H9 (cell line): ENCODE data around the gene CLRN3. TPM values are rescaled to one million over a fixed set of nuclear protein-coding genes. Genes with fewer than 3 reads are reported as not detected.

Source experiments
- DNase-seq: peaks from one replicate; pipeline ENCODE4 v3.0.0-alpha.2; 2017
- H2AFZ ChIP-seq: one replicate; pipeline ENCODE4 v1.6.1; 2013; ENCODE audit warnings: mild to moderate bottlenecking, low read length, control low read depth, moderate library complexity
- H2AK5ac ChIP-seq: 2 replicates; pipeline ENCODE4 v1.6.1; 2013; ENCODE audit warnings: low read length, control low read depth, mixed read lengths; ENCODE audit not compliant: insufficient read length
- H2BK120ac ChIP-seq: one replicate; pipeline ENCODE4 v1.6.1; 2013; ENCODE audit warnings: low read depth, mild to moderate bottlenecking, low read length, control low read depth, inconsistent platforms; ENCODE audit not compliant: poor library complexity, severe bottlenecking
- H2BK12ac ChIP-seq: 2 replicates; pipeline ENCODE4 v1.6.1; 2013; ENCODE audit warnings: low read length, control low read depth, mixed read lengths, low read depth; ENCODE audit not compliant: insufficient read length
- H2BK15ac ChIP-seq: 2 replicates; pipeline ENCODE4 v1.6.1; 2013; ENCODE audit warnings: low read depth, low read length, control low read depth
- H2BK20ac ChIP-seq: one replicate; pipeline ENCODE4 v1.6.1; 2013; ENCODE audit warnings: low read depth, mild to moderate bottlenecking, low read length, control low read depth, inconsistent platforms; ENCODE audit not compliant: poor library complexity, severe bottlenecking
- H2BK5ac ChIP-seq: 2 replicates; pipeline ENCODE4 v1.6.1; 2013; ENCODE audit warnings: low read length, control low read depth, mixed read lengths; ENCODE audit not compliant: insufficient read length
- H3K14ac ChIP-seq: 2 replicates; pipeline ENCODE4 v1.6.1; 2013; ENCODE audit warnings: low read length, control low read depth; ENCODE audit not compliant: insufficient read depth
- H3K18ac ChIP-seq: 2 replicates; pipeline ENCODE4 v1.6.1; 2013; ENCODE audit warnings: low read depth, mild to moderate bottlenecking, mixed read lengths, low read length, control low read depth; ENCODE audit not compliant: insufficient read length
- H3K23ac ChIP-seq: 2 replicates; pipeline ENCODE4 v1.6.1; 2013; ENCODE audit warnings: low read length, control low read depth, mixed read lengths, low read depth; ENCODE audit not compliant: insufficient read length
- H3K23me2 ChIP-seq: 2 replicates; pipeline ENCODE4 v1.6.1; 2013; ENCODE audit warnings: low read depth, mild to moderate bottlenecking, mixed read lengths, low read length, control low read depth; ENCODE audit not compliant: insufficient read length, poor library complexity, severe bottlenecking
- H3K27ac ChIP-seq: 2 replicates; pipeline ENCODE4 v1.5.1; 2013; ENCODE audit warnings: low read length, control low read depth, mixed read lengths, low read depth; ENCODE audit not compliant: insufficient read length
- H3K27me3 ChIP-seq: 2 replicates; pipeline ENCODE4 v1.6.1; 2013; ENCODE audit warnings: low read length, control low read depth, inconsistent platforms; ENCODE audit not compliant: insufficient read depth
- H3K4ac ChIP-seq: 2 replicates; pipeline ENCODE4 v1.6.1; 2013; ENCODE audit warnings: low read depth, mild to moderate bottlenecking, control low read depth, inconsistent platforms, low read length, moderate library complexity
- H3K4me1 ChIP-seq: 2 replicates; pipeline ENCODE4 v1.6.1; 2013; ENCODE audit warnings: low read length, control low read depth, inconsistent platforms; ENCODE audit not compliant: insufficient read depth
- H3K4me2 ChIP-seq: 2 replicates; pipeline ENCODE4 v1.6.1; 2013; ENCODE audit warnings: low read length, control low read depth, mixed read lengths; ENCODE audit not compliant: insufficient read length, insufficient read depth
- H3K56ac ChIP-seq: 2 replicates; pipeline ENCODE4 v1.6.1; 2013; ENCODE audit warnings: low read depth, mild to moderate bottlenecking, mixed read lengths, low read length, control low read depth; ENCODE audit not compliant: insufficient read length
- H3K79me1 ChIP-seq: 2 replicates; pipeline ENCODE4 v1.6.1; 2013; ENCODE audit warnings: low read depth, mild to moderate bottlenecking, moderate library complexity, low read length, control low read depth, inconsistent platforms; ENCODE audit not compliant: insufficient read depth, poor library complexity, severe bottlenecking
- H3K79me2 ChIP-seq: 2 replicates; pipeline ENCODE4 v1.6.1; 2013; ENCODE audit warnings: low read length, control low read depth, inconsistent platforms; ENCODE audit not compliant: insufficient read depth
- H3K9ac ChIP-seq: 2 replicates; pipeline ENCODE4 v1.6.1; 2013; ENCODE audit warnings: low read length, control low read depth, mixed read lengths; ENCODE audit not compliant: insufficient read length; ENCODE audit errors: extremely low read depth
- H3K9me3 ChIP-seq: one replicate; pipeline ENCODE4 v1.6.1; 2013; ENCODE audit warnings: low read depth, low read length, inconsistent platforms; ENCODE audit not compliant: control insufficient read depth
- H3T11ph ChIP-seq: one replicate; pipeline ENCODE4 v1.6.1; 2013; ENCODE audit warnings: mild to moderate bottlenecking, low read length, control low read depth, inconsistent platforms
- H4K20me1 ChIP-seq: one replicate; pipeline ENCODE4 v1.6.1; 2013; ENCODE audit not compliant: control insufficient read depth, insufficient read length, insufficient read depth
- H4K5ac ChIP-seq: 2 replicates; pipeline ENCODE4 v1.6.1; 2013; ENCODE audit warnings: low read depth, mild to moderate bottlenecking, mixed read lengths, low read length, control low read depth; ENCODE audit not compliant: insufficient read length
- H4K8ac ChIP-seq: replicated peaks from 2 replicates; pipeline ENCODE4 v1.6.1; 2013; ENCODE audit warnings: low read length, control low read depth, mixed read lengths, low read depth; ENCODE audit not compliant: insufficient read length
- H4K91ac ChIP-seq: 2 replicates; pipeline ENCODE4 v1.6.1; 2013; ENCODE audit warnings: low read depth, mild to moderate bottlenecking, moderate library complexity, mixed read lengths, low read length, control low read depth; ENCODE audit not compliant: insufficient read length
- H3K27ac Mint-ChIP-seq, 3 experiments: 2 replicates in 2 of 3; 3 replicates in 1 of 3; pipeline ENCODE4 v1.8.0; 2020 to 2021; ENCODE audit warnings: mixed read lengths in 3 of 3, mild to moderate bottlenecking in 1 of 3, moderate library complexity in 1 of 3
- H3K27me3 Mint-ChIP-seq: 2 replicates; pipeline ENCODE4 v1.8.0; 2021; ENCODE audit warnings: low read depth, mild to moderate bottlenecking, moderate library complexity, mixed read lengths
- H3K36me3 Mint-ChIP-seq, 3 experiments: 2 replicates in 2 of 3; 3 replicates in 1 of 3; pipeline ENCODE4 v1.8.0; 2020 to 2021; ENCODE audit warnings: low read depth in 3 of 3, mixed read lengths in 3 of 3; ENCODE audit not compliant: insufficient read depth in 1 of 3
- H3K4me1 Mint-ChIP-seq, 2 experiments: 2 replicates each; pipeline ENCODE4 v1.8.0; 2020; ENCODE audit warnings: mixed read lengths in 2 of 2
- H3K4me3 Mint-ChIP-seq, 2 experiments: 2 replicates in 1 of 2; 3 replicates in 1 of 2; pipeline ENCODE4 v1.8.0; 2020 to 2021; ENCODE audit warnings: mild to moderate bottlenecking in 2 of 2, mixed read lengths in 2 of 2, moderate library complexity in 1 of 2
- H3K9me3 Mint-ChIP-seq, 2 experiments: 2 replicates in 1 of 2; 3 replicates in 1 of 2; pipeline ENCODE4 v1.8.0; 2020; ENCODE audit warnings: mild to moderate bottlenecking in 2 of 2, mixed read lengths in 2 of 2, moderate library complexity in 1 of 2
- WGBS: extraction: QIAGEN DNeasy Blood & Tissue Kit; methylation state at CpG from one replicate; pipeline ENCODE4 v1.1.7; 2013; ENCODE audit warnings: missing lambda C conversion rate, low lambda C conversion rate, mixed read lengths; ENCODE audit not compliant: insufficient read length; ENCODE audit errors: extremely low coverage; 5-methylcytosine and 5-hydroxymethylcytosine counted together
- total RNA-seq: library from RNA; stranded (reverse); gene quantifications from 2 replicates; pipeline ENCODE4 v1.2.1, GENCODE V29; 2021
- TF ChIP-seq, protein P1 (sequence below): fragments of 200-600 bp; sonication (generic); conservative IDR thresholded peaks from 3 replicates; pipeline ENCODE4 v1.8.0; 2021; ENCODE audit warnings: antibody characterized with exemption, mild to moderate bottlenecking

Gene CLRN3
- total RNA-seq, 1 experiment from 2014 or later, result not detected

GRCh38 chr10:127940866-127941640 is 48.3 kb upstream of the CLRN3 start:
- H3K27me3 Mint-ChIP-seq, result peaks cover 1% of the 10 kb centered on the region
- Histone ChIP-seq H3K9ac (no peak overlapping the region), H3K4me2 (no peak overlapping the region), H3K23me2 (no peaks in the 10 kb centered on the region), H2BK5ac (no peak overlapping the region), H4K91ac (no peak overlapping the region), H3K18ac (no peak overlapping the region), H2BK20ac (no peak overlapping the region), H2BK12ac (no peak overlapping the region), H4K8ac (no peak overlapping the region), H3K9me3 (no peaks in the 10 kb centered on the region), H2AK5ac (no peak overlapping the region), H3K79me1 (no peaks in the 10 kb centered on the region), H4K5ac (no peak overlapping the region), H3K79me2 (no peaks in the 10 kb centered on the region), H3K23ac (no peak overlapping the region), H3K4me1 (peaks cover 4% of the 10 kb centered on the region; the same call in 1 of the 2 replicates), H3K4ac (no peak overlapping the region), H3K27ac (no peak overlapping the region), H4K20me1 (no peaks in the 10 kb centered on the region), H3K27me3 (no peaks in the 10 kb centered on the region), H2BK15ac (no peak overlapping the region), H3K14ac (no peak overlapping the region), H3T11ph (no peak overlapping the region), H3K56ac (no peak overlapping the region), H2AFZ (no peak overlapping the region), H2BK120ac (no peak overlapping the region)
- no CpG with 5 or more reads among the region's 6 CpGs for WGBS
- no peaks in the 10 kb centered on the region; a peak in 2 of 7 replicates for H3K36me3 Mint-ChIP-seq
- H3K27ac Mint-ChIP-seq, result no peak overlapping the region; a peak in 2 of 7 replicates
- TF ChIP-seq, protein P1, sequence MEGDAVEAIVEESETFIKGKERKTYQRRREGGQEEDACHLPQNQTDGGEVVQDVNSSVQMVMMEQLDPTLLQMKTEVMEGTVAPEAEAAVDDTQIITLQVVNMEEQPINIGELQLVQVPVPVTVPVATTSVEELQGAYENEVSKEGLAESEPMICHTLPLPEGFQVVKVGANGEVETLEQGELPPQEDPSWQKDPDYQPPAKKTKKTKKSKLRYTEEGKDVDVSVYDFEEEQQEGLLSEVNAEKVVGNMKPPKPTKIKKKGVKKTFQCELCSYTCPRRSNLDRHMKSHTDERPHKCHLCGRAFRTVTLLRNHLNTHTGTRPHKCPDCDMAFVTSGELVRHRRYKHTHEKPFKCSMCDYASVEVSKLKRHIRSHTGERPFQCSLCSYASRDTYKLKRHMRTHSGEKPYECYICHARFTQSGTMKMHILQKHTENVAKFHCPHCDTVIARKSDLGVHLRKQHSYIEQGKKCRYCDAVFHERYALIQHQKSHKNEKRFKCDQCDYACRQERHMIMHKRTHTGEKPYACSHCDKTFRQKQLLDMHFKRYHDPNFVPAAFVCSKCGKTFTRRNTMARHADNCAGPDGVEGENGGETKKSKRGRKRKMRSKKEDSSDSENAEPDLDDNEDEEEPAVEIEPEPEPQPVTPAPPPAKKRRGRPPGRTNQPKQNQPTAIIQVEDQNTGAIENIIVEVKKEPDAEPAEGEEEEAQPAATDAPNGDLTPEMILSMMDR, result no peak
- no peak for DNase-seq
- no peaks in the 10 kb centered on the region; a peak in 1 of 5 replicates for H3K9me3 Mint-ChIP-seq
- no peak overlapping the region for H3K4me3 Mint-ChIP-seq
- H3K4me1 Mint-ChIP-seq, result peaks cover 12 to 13% of the 10 kb centered on the region in 2 experiments
